Activated B cell treated with CpG ODN at 0.5 μM for 24 hours (primary cell): ENCODE results near the gene ARHGAP40. TPM values are rescaled to one million over a fixed set of nuclear protein-coding genes. Genes with fewer than 3 reads are reported as not detected.

Source experiments
- ATAC-seq: fragments of 200-7000 bp; cut with Tn5 transposase; one replicate; pipeline ENCODE4 v1.10.0; 2021; ENCODE audit warnings: low read depth, mild to moderate bottlenecking, moderate library complexity
- CTCF ChIA-PET: fragments of 350-600 bp; sonication (Branson Sonifier 250); formaldehyde crosslinking; loops from one replicate; lab custom pipeline; 2021; ENCODE audit warnings: antibody characterized with exemption; lab: Charles Lee
- POLR2A ChIA-PET: fragments of 350-600 bp; sonication (Branson Sonifier 250); formaldehyde crosslinking; loops from one replicate; lab custom pipeline; 2021; ENCODE audit warnings: antibody characterized with exemption; lab: Charles Lee
- DNase-seq: peaks from one replicate; pipeline ENCODE4 v3.0.0; 2022
- H3K27ac Mint-ChIP-seq: one replicate; pipeline ENCODE4 v1.8.0; 2020; ENCODE audit warnings: mixed read lengths
- H3K27me3 Mint-ChIP-seq: one replicate; pipeline ENCODE4 v1.8.0; 2021; ENCODE audit warnings: mixed read lengths
- H3K36me3 Mint-ChIP-seq: one replicate; pipeline ENCODE4 v1.8.0; 2021; ENCODE audit warnings: low read depth, mixed read lengths
- H3K4me1 Mint-ChIP-seq: one replicate; pipeline ENCODE4 v1.8.0; 2021; ENCODE audit warnings: mixed read lengths
- H3K4me3 Mint-ChIP-seq: one replicate; pipeline ENCODE4 v1.8.0; 2020; ENCODE audit warnings: mild to moderate bottlenecking, mixed read lengths
- H3K9me3 Mint-ChIP-seq: one replicate; pipeline ENCODE4 v1.8.0; 2020; ENCODE audit warnings: mixed read lengths
- CTCF ChIP-seq: fragments of 200-600 bp; IDR thresholded peaks from one replicate; pipeline ENCODE4 v1.8.0; 2022; ENCODE audit warnings: antibody characterized with exemption, mild to moderate bottlenecking
- intact Hi-C: fragments of 100-400 bp; cut with micrococcal nuclease; formaldehyde crosslinking; loops from one replicate; pipeline ENCODE4 v1.15.1; 2024
- total RNA-seq: library from RNA; stranded (reverse); gene quantifications from 2 replicates; pipeline ENCODE4 v1.2.3, GENCODE V29; 2022

ARHGAP40 gene
- total RNA-seq, 1 donor from 2014 or later, result not detected

- ChIA-PET POLR2A (interaction anchor here (1.3 to 1.4 kb wide), 2 partner anchors 247 to 316 kb away, joined by 3 read pairs; partner anchors contain the start of gene DHX35), CTCF (interaction anchor here (0.9 to 1.9 kb wide), 13 partner anchors 9 to 436 kb away, joined by 3 to 8 read pairs (median 4); no protein-coding TSS in a partner anchor)
- no peaks in the 10 kb centered on the region for H3K36me3 Mint-ChIP-seq
- peak overlapping the region; percentile 81 for H3K4me3 Mint-ChIP-seq
- ATAC-seq, result peak; percentile 98
- H3K27ac Mint-ChIP-seq, result no peak overlapping the region
- intact Hi-C loops, result loop anchor here (1.0 to 2.0 kb wide), 10 partner anchors 81 to 435 kb away; partner anchors contain the start of gene DHX35
- H3K4me1 Mint-ChIP-seq, result peaks cover 22% of the 10 kb centered on the region
- peak; percentile 93 for DNase-seq
- TF ChIP-seq CTCF, result peak; percentile 45
- no peaks in the 10 kb centered on the region for H3K9me3 Mint-ChIP-seq
- H3K27me3 Mint-ChIP-seq, result peaks cover 30% of the 10 kb centered on the region
Observed at GRCh38 chr20:38645980-38646858, 44.6 kb downstream of the ARHGAP40 start.

GRCh38 chr20:38649275-38649891, 47.8 kb downstream of the ARHGAP40 start:
- Mint-ChIP-seq H3K36me3 (no peaks in the 10 kb centered on the region), H3K4me3 (no peak overlapping the region), H3K9me3 (no peaks in the 10 kb centered on the region), H3K4me1 (peaks cover 22% of the 10 kb centered on the region), H3K27ac (no peak overlapping the region), H3K27me3 (peaks cover 22% of the 10 kb centered on the region)
- CTCF ChIA-PET, result interaction anchor here (0.9 to 2.3 kb wide), 4 partner anchors 141 to 399 kb away, joined by 3 to 12 read pairs (median 4); no protein-coding TSS in a partner anchor
- ATAC-seq (no peak), DNase-seq (no peak)
- POLR2A ChIA-PET, result interaction anchor here (0.7 kb wide), 1 partner anchor 313 kb away, joined by 4 read pairs; the partner anchor contains the start of gene DHX35
- intact Hi-C loops, result no loop called here
- no peak for TF ChIP-seq CTCF

- Mint-ChIP-seq H3K27me3 (peaks cover 16% of the 10 kb centered on the region), H3K36me3 (no peaks in the 10 kb centered on the region), H3K4me3 (no peak overlapping the region), H3K9me3 (no peaks in the 10 kb centered on the region), H3K4me1 (peaks cover 19% of the 10 kb centered on the region), H3K27ac (no peak overlapping the region)
- DNase-seq (no peak), ATAC-seq (no peak)
- POLR2A ChIA-PET, result interaction anchor here (0.7 kb wide), 1 partner anchor 313 kb away, joined by 4 read pairs; the partner anchor contains the start of gene DHX35
- TF ChIP-seq CTCF, result no peak
- intact Hi-C loops, result no loop called here
- CTCF ChIA-PET, result interaction anchor here (1.0 to 2.3 kb wide), 4 partner anchors 140 to 398 kb away, joined by 3 to 12 read pairs (median 4); no protein-coding TSS in a partner anchor
Observed at GRCh38 chr20:38650010-38650409, 48.4 kb downstream of the ARHGAP40 start.

GRCh38 chr20:38651154-38651553, 49.5 kb downstream of the ARHGAP40 start:
- H3K36me3 Mint-ChIP-seq, result no peaks in the 10 kb centered on the region
- no peak overlapping the region for H3K4me3 Mint-ChIP-seq
- no peak overlapping the region for H3K27ac Mint-ChIP-seq
- no peaks in the 10 kb centered on the region for H3K9me3 Mint-ChIP-seq
- POLR2A ChIA-PET, result no interaction called here
- CTCF ChIA-PET, result interaction anchor here (1.0 to 2.3 kb wide), 2 partner anchors 312 to 397 kb away, joined by 3 to 12 read pairs; no protein-coding TSS in a partner anchor
- H3K27me3 Mint-ChIP-seq, result peaks cover 21% of the 10 kb centered on the region
- TF ChIP-seq CTCF, result no peak
- intact Hi-C loops, result no loop called here
- peaks cover 8% of the 10 kb centered on the region for H3K4me1 Mint-ChIP-seq
- no peak for DNase-seq
- ATAC-seq, result no peak
